MCF 10A (cell line): Measurements from ENCODE around the gene GPR107. TPM values are rescaled to one million over a fixed set of nuclear protein-coding genes. Genes with fewer than 3 reads are reported as not detected.

ENCODE experiments used
- BruUV-seq: library from RNA; stranded (reverse); fragments of 400-500 nt; replicated peaks from 2 replicates; lab custom pipeline; 2021; lab: Mats Ljungman, UMichigan
- CTCF ChIA-PET: fragments of 300-600 bp; sonication (Branson Sonifier 250); formaldehyde crosslinking; extraction: SDS; loops from one replicate; lab custom pipeline; 2021; ENCODE audit warnings: antibody characterized with exemption, inconsistent platforms; lab: Yijun Ruan, JAX
- POLR2A ChIA-PET: fragments of 300-600, 350-650 bp; sonication (Branson Sonifier 250); formaldehyde crosslinking; extraction: SDS; loops from one replicate; lab custom pipeline; 2020; ENCODE audit warnings: antibody characterized with exemption, inconsistent platforms; lab: Yijun Ruan, JAX
- DNase-seq: peaks from one replicate; pipeline ENCODE4 v3.0.0-alpha.2; 2018; ENCODE audit not compliant: unreplicated experiment
- H3K27ac Mint-ChIP-seq: one replicate; pipeline ENCODE4 v1.8.0; 2022; ENCODE audit warnings: mild to moderate bottlenecking, low read depth, mixed read lengths; ENCODE audit not compliant: unreplicated experiment
- H3K27me3 Mint-ChIP-seq: one replicate; pipeline ENCODE4 v1.8.0; 2022; ENCODE audit warnings: mixed read lengths; ENCODE audit not compliant: insufficient read depth, unreplicated experiment
- H3K36me3 Mint-ChIP-seq: one replicate; pipeline ENCODE4 v1.8.0; 2022; ENCODE audit warnings: mild to moderate bottlenecking, moderate library complexity, mixed read lengths; ENCODE audit not compliant: insufficient read depth, unreplicated experiment
- H3K4me1 Mint-ChIP-seq: one replicate; pipeline ENCODE4 v1.8.0; 2022; ENCODE audit warnings: mixed read lengths; ENCODE audit not compliant: insufficient read depth, unreplicated experiment
- H3K4me3 Mint-ChIP-seq: one replicate; pipeline ENCODE4 v1.8.0; 2022; ENCODE audit warnings: mild to moderate bottlenecking, moderate library complexity, mixed read lengths; ENCODE audit not compliant: unreplicated experiment
- H3K9me3 Mint-ChIP-seq: one replicate; pipeline ENCODE4 v1.8.0; 2022; ENCODE audit warnings: mixed read lengths; ENCODE audit not compliant: unreplicated experiment
- CTCF ChIP-seq: fragments of 200-600 bp; IDR thresholded peaks from one replicate; pipeline ENCODE4 v1.8.0; 2022; ENCODE audit warnings: antibody characterized with exemption, mild to moderate bottlenecking; ENCODE audit not compliant: unreplicated experiment
- intact Hi-C: fragments of 100-400 bp; cut with micrococcal nuclease; formaldehyde crosslinking; loops from 2 replicates; pipeline ENCODE4 v1.14.1; 2022
- total RNA-seq: library from RNA; stranded (reverse); gene quantifications from 2 replicates; pipeline ENCODE4 v1.2.3, GENCODE V29; 2022

GPR107 gene
- total RNA-seq, 1 experiment from 2014 or later, result 32.9 TPM

GRCh38 chr9:130158001-130158400 is 104.3 kb downstream of the GPR107 start:
- intact Hi-C loops, result no loop called here
- H3K27me3 Mint-ChIP-seq, result no peaks in the 10 kb centered on the region
- DNase-seq, result no peak
- no peak for TF ChIP-seq CTCF
- H3K27ac Mint-ChIP-seq, result no peak overlapping the region
- H3K4me1 Mint-ChIP-seq, result no peaks in the 10 kb centered on the region
- CTCF ChIA-PET, result no interaction called here
- no TSS peak for BruUV-seq
- no peak overlapping the region for H3K4me3 Mint-ChIP-seq
- no peaks in the 10 kb centered on the region for H3K36me3 Mint-ChIP-seq
- POLR2A ChIA-PET, result no interaction called here
- no peaks in the 10 kb centered on the region for H3K9me3 Mint-ChIP-seq

- H3K36me3 Mint-ChIP-seq, result no peaks in the 10 kb centered on the region
- no peaks in the 10 kb centered on the region for H3K9me3 Mint-ChIP-seq
- intact Hi-C loops, result no loop called here
- CTCF ChIA-PET, result interaction anchor here (0.6 kb wide), 2 partner anchors 85 to 1581 kb away, joined by 3 read pairs; no protein-coding TSS in a partner anchor
- no peak overlapping the region for H3K4me3 Mint-ChIP-seq
- H3K4me1 Mint-ChIP-seq, result no peaks in the 10 kb centered on the region
- no peak for DNase-seq
- BruUV-seq, result no TSS peak
- H3K27ac Mint-ChIP-seq, result no peak overlapping the region
- no peak for TF ChIP-seq CTCF
- no peaks in the 10 kb centered on the region for H3K27me3 Mint-ChIP-seq
- POLR2A ChIA-PET, result no interaction called here
Measured at GRCh38 chr9:130159057-130159456, 105.4 kb downstream of the GPR107 start.

GRCh38 chr9:130159915-130160670 is 106.4 kb downstream of the GPR107 start:
- TF ChIP-seq CTCF, result no peak
- Mint-ChIP-seq H3K27me3 (no peaks in the 10 kb centered on the region), H3K4me1 (no peaks in the 10 kb centered on the region), H3K9me3 (no peaks in the 10 kb centered on the region), H3K36me3 (no peaks in the 10 kb centered on the region), H3K4me3 (no peak overlapping the region), H3K27ac (no peak overlapping the region)
- POLR2A ChIA-PET, result interaction anchor here (0.7 kb wide), 1 partner anchor 49 kb away, joined by 3 read pairs; no protein-coding TSS in a partner anchor
- intact Hi-C loops, result no loop called here
- no peak for DNase-seq
- BruUV-seq, result no TSS peak
- CTCF ChIA-PET, result no interaction called here

- Mint-ChIP-seq H3K9me3 (no peaks in the 10 kb centered on the region), H3K36me3 (no peaks in the 10 kb centered on the region), H3K4me3 (no peak overlapping the region), H3K4me1 (no peaks in the 10 kb centered on the region), H3K27me3 (no peaks in the 10 kb centered on the region), H3K27ac (no peak overlapping the region)
- intact Hi-C loops, result no loop called here
- no TSS peak for BruUV-seq
- no peak for DNase-seq
- CTCF ChIA-PET, result interaction anchor here (0.5 kb wide), 1 partner anchor 21 kb away, joined by 3 read pairs; no protein-coding TSS in a partner anchor
- POLR2A ChIA-PET, result no interaction called here
- TF ChIP-seq CTCF, result no peak
Measured at GRCh38 chr9:130160862-130161470, 107.3 kb downstream of the GPR107 start.
